Airway epithelial cell (primary cell): ENCODE results near the gene NDUFB5. TPM values are rescaled to one million over a fixed set of nuclear protein-coding genes. Genes with fewer than 3 reads are reported as not detected.

Source experiments
- total RNA-seq: library from RNA; depleted of rRNA; stranded (reverse); fragments of >200 nt; gene quantifications from 2 replicates; pipeline ENCODE4 v1.2.3, GENCODE V29; 2015

Gene NDUFB5
- 106 and 112 TPM in 2 replicates for total RNA-seq

GRCh38 chr3:179604321-179605078 lies at the start of gene NDUFB5, which contains the start of gene MRPL47:
NDUFB5 (plus strand) TSS chr3:179604794; CDS start chr3:179604816, 22 bp downstream.
MRPL47 (minus strand) TSS chr3:179604638; CDS start chr3:179604624, 14 bp downstream.

DNA sequence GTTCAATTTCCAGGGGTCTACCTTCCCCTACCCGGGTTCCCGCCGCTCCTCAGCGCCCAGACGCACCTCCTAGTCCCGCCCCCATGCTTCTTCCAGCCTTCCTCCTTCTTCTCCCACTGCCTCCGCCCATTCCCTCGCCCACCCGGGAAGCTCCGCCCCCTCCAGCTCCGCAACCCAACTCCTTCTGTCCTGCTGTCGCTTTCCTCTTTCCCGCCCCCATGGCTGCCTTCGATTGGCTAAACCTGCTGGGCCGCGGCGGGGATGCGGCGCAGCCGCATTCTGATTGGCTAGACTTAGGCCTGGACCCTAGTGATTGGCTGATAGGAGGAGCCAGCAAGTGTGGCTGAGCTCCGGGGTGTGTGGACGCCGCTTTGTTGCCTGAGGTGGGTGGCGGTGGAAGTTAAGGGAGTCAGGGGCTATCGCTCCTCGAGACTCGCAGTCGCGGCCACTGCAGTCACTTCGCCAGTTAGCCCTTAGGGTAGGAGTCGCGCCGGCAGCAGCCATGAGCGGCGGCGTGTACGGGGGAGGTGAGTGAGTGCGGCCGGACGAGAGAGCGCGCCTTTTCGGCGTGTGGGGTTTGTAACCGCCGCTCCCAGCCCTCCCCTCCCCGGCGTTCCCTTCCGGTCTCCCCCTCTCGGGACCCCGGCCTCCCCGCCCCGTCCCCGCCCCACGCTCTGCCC lies 41.9 kb upstream of the NDUFB5 start, which contains the start of gene ACTL6A:
ACTL6A (plus strand) TSS at position 336 of the 680 bp plus-strand sequence; CDS start at position 503, 167 bp downstream.

GRCh38 chr3:179652447-179653095 lies 48.0 kb downstream of the NDUFB5 start, which contains the start of gene USP13:
USP13 (plus strand) TSS chr3:179653040; CDS start chr3:179653226, 186 bp downstream.

Other genes with a start within 250 kb of the NDUFB5 start
- 15.7 and 19.9 TPM in 2 replicates for gene GNB4, start 153.3 kb upstream of the NDUFB5 start, total RNA-seq
- 67.7 and 111 TPM in 2 replicates for gene ACTL6A, start 41.9 kb upstream of the NDUFB5 start, total RNA-seq
- 29.5 and 39.6 TPM in 2 replicates for gene MRPL47, start 156 bp upstream of the NDUFB5 start, total RNA-seq
- gene USP13, start 48.2 kb downstream of the NDUFB5 start, total RNA-seq: 3.7 and 4.4 TPM in 2 replicates